ENCODE results near the gene SIAH1.

Gene SIAH1

GRCh38 chr16:48352648-48353390, 32.4 kb downstream of the SIAH1 start:
- H3K4me1 ChIP-seq (ENCODE audit: control insufficient read depth, insufficient read depth, low read length) = no peaks in the 10 kb centered on the region
- no peaks in the 10 kb centered on the region for H3K27me3 ChIP-seq (ENCODE audit: control insufficient read depth in 1 of 2, insufficient read depth in 2 of 2, low read length in 2 of 2)
- H3K9me3 ChIP-seq (ENCODE audit: control insufficient read depth in 2 of 2, low read length in 2 of 2) = no peaks in the 10 kb centered on the region
- H3K4me3 ChIP-seq (ENCODE audit: low read length in 2 of 2) = no peak overlapping the region
- no peak overlapping the region for H3K9ac ChIP-seq (ENCODE audit: low read length in 2 of 2)
- H3K36me3 ChIP-seq (ENCODE audit: control insufficient read depth in 2 of 2, insufficient read depth in 2 of 2, low read length in 2 of 2) = peaks cover 14 to 22% of the 10 kb centered on the region in 2 donors
- no peak overlapping the region for H3K27ac ChIP-seq (ENCODE audit: low read length)

DNA sequence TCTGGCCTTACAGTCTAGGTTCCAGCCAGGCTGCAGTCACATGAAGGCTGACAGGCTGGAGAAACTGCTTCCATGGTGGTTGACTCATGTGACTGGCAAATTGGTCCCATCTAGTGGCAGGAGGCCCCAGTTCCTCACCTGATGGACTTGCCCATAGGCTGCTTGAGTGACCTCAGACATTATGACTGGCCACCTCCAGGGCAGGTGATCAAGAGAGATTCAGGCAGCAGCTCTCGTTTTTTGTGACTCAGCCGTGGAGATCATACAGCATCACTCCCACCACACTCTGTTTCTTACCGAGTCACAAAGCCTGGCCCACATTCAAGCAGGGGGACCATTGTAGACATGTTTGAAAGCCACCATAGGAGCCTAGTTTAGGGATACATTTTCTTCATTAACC, 34.5 kb downstream of the SIAH1 start:
- Histone ChIP-seq H3K4me1 (ENCODE audit: control insufficient read depth, insufficient read depth, low read length) (no peaks in the 10 kb centered on the region), H3K9ac (ENCODE audit: low read length in 2 of 2) (no peak overlapping the region), H3K36me3 (ENCODE audit: control insufficient read depth in 2 of 2, insufficient read depth in 2 of 2, low read length in 2 of 2) (peaks cover 17 to 28% of the 10 kb centered on the region in 2 donors), H3K9me3 (ENCODE audit: control insufficient read depth in 2 of 2, low read length in 2 of 2) (no peaks in the 10 kb centered on the region), H3K27me3 (ENCODE audit: control insufficient read depth in 1 of 2, insufficient read depth in 2 of 2, low read length in 2 of 2) (no peaks in the 10 kb centered on the region), H3K27ac (ENCODE audit: low read length) (no peak overlapping the region), H3K4me3 (ENCODE audit: low read length in 2 of 2) (no peak overlapping the region)

DNA sequence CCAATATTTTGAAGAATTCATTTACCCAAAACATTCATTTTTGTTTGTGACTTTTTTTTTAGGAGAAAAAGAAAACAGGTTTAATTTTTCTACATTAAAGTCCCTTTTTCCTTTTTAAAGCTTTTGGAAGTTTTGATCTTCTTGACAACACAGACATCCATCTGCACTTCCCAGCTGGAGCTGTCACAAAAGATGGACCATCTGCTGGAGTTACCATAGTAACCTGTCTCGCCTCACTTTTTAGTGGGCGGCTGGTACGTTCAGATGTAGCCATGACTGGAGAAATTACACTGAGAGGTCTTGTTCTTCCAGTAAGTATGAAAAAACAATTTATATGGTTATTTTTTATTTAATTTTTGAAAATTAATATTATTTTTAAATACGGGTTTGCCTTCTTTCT, 37.2 kb downstream of the SIAH1 start:
- Histone ChIP-seq H3K4me3 (ENCODE audit: low read length in 2 of 2) (no peak overlapping the region), H3K36me3 (ENCODE audit: control insufficient read depth in 2 of 2, insufficient read depth in 2 of 2, low read length in 2 of 2) (peaks cover 18 to 27% of the 10 kb centered on the region in 2 donors), H3K4me1 (ENCODE audit: control insufficient read depth, insufficient read depth, low read length) (no peaks in the 10 kb centered on the region), H3K9me3 (ENCODE audit: control insufficient read depth in 2 of 2, low read length in 2 of 2) (no peaks in the 10 kb centered on the region), H3K27ac (ENCODE audit: low read length) (no peak overlapping the region), H3K27me3 (ENCODE audit: control insufficient read depth in 1 of 2, insufficient read depth in 2 of 2, low read length in 2 of 2) (no peaks in the 10 kb centered on the region), H3K9ac (ENCODE audit: low read length in 2 of 2) (no peak overlapping the region)

DNA sequence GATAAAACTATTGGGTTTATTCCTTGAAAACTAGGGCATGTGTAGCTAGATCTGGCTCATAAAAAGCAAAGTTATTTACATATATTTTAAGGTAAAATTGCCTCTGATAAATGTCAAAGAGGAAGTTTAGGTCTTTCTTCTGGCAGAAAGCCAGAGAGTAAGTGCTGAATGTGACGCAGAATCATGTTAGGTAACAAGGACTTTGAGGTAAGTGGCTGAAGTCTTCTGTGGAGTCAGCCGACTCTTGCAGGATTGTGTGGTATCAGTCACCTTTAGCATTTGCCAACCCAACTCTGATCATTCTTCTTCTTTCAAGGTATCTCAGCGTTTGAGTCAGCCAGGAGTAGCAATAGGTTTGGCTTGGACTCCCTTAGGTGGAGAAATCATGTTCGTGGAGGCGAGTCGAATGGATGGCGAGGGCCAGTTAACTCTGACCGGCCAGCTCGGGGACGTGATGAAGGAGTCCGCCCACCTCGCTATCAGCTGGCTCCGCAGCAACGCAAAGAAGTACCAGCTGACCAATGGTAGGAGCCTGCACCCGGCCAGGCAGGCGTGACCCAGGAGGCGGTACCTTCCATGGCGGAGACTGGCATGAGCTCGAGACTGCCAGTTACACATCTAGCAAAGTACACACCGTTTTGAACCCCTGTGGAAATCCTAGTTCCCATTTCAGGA, 37.9 kb downstream of the SIAH1 start:
- Histone ChIP-seq H3K27me3 (ENCODE audit: control insufficient read depth in 1 of 2, insufficient read depth in 2 of 2, low read length in 2 of 2) (no peaks in the 10 kb centered on the region), H3K36me3 (ENCODE audit: control insufficient read depth in 2 of 2, insufficient read depth in 2 of 2, low read length in 2 of 2) (peaks cover 21 to 29% of the 10 kb centered on the region in 2 donors), H3K4me1 (ENCODE audit: control insufficient read depth, insufficient read depth, low read length) (no peaks in the 10 kb centered on the region), H3K9me3 (ENCODE audit: control insufficient read depth in 2 of 2, low read length in 2 of 2) (no peaks in the 10 kb centered on the region), H3K4me3 (ENCODE audit: low read length in 2 of 2) (no peak overlapping the region), H3K9ac (ENCODE audit: low read length in 2 of 2) (no peak overlapping the region), H3K27ac (ENCODE audit: low read length) (no peak overlapping the region)

DNA sequence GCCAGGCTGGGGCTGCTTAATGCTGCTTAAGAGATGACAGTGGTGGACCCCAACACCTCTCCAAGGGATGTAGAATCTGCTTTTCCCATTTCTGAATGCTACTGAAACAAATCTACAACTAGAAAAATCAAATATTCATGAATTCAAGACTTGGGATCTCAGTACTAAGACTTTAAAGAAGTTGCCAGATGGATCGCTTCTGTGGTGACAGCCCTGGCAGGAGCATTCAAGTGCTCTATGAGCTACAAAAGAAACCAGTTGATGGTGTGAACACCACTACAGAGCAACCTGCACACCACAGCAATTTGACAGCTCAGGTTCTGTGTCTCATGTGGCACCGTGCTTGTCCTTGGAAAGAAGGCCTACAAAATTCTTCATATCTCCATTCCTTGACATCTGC, 42.6 kb downstream of the SIAH1 start:
- Histone ChIP-seq H3K9ac (ENCODE audit: low read length in 2 of 2) (no peak overlapping the region), H3K4me1 (ENCODE audit: control insufficient read depth, insufficient read depth, low read length) (no peaks in the 10 kb centered on the region), H3K36me3 (ENCODE audit: control insufficient read depth in 2 of 2, insufficient read depth in 2 of 2, low read length in 2 of 2) (peaks cover 10 to 21% of the 10 kb centered on the region in 2 donors), H3K27ac (ENCODE audit: low read length) (no peak overlapping the region), H3K9me3 (ENCODE audit: control insufficient read depth in 2 of 2, low read length in 2 of 2) (no peaks in the 10 kb centered on the region), H3K4me3 (ENCODE audit: low read length in 2 of 2) (no peak overlapping the region), H3K27me3 (ENCODE audit: control insufficient read depth in 1 of 2, insufficient read depth in 2 of 2, low read length in 2 of 2) (no peaks in the 10 kb centered on the region)

GRCh38 chr16:48340054-48340453, 45.2 kb downstream of the SIAH1 start:
- peaks cover 2% of the 10 kb centered on the region for H3K4me1 ChIP-seq (ENCODE audit: control insufficient read depth, insufficient read depth, low read length)
- no peaks in the 10 kb centered on the region for H3K9me3 ChIP-seq (ENCODE audit: control insufficient read depth in 2 of 2, low read length in 2 of 2)
- no peak overlapping the region for H3K9ac ChIP-seq (ENCODE audit: low read length in 2 of 2)
- no peak overlapping the region for H3K27ac ChIP-seq (ENCODE audit: low read length)
- H3K36me3 ChIP-seq (ENCODE audit: control insufficient read depth in 2 of 2, insufficient read depth in 2 of 2, low read length in 2 of 2) = peaks cover 12 to 21% of the 10 kb centered on the region in 2 donors
- H3K27me3 ChIP-seq (ENCODE audit: control insufficient read depth in 1 of 2, insufficient read depth in 2 of 2, low read length in 2 of 2) = no peaks in the 10 kb centered on the region
- no peak overlapping the region for H3K4me3 ChIP-seq (ENCODE audit: low read length in 2 of 2)

- Histone ChIP-seq H3K9ac (ENCODE audit: low read length in 2 of 2) (no peak overlapping the region), H3K4me3 (ENCODE audit: low read length in 2 of 2) (no peak overlapping the region), H3K9me3 (ENCODE audit: control insufficient read depth in 2 of 2, low read length in 2 of 2) (no peaks in the 10 kb centered on the region), H3K4me1 (ENCODE audit: control insufficient read depth, insufficient read depth, low read length) (peaks cover 2% of the 10 kb centered on the region), H3K27ac (ENCODE audit: low read length) (no peak overlapping the region), H3K36me3 (ENCODE audit: control insufficient read depth in 2 of 2, insufficient read depth in 2 of 2, low read length in 2 of 2) (peaks cover 17 to 18% of the 10 kb centered on the region in 2 donors), H3K27me3 (ENCODE audit: control insufficient read depth in 1 of 2, insufficient read depth in 2 of 2, low read length in 2 of 2) (no peaks in the 10 kb centered on the region)
These were observed 49.3 kb downstream of the SIAH1 start for GRCh38 chr16:48335961-48336360.

DNA sequence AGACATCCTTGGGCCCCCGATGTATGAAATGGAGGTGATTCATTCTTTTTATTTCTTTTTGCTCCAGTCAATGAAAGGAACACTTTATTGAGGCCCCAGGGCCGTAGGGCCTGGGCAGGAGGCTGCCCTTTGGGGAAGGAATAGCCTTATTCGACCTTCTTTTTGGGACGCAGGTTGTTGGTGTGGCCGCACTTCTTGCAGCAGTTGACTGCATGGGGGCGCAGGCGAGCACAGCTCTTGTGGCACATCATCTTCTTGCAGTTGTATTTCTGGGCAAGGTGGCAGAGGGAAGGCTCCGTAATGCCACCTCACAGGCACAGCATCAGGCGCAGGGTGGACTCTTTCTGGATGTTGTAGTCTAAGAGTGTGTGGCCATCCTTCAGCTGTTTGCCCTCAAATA, 50.9 kb downstream of the SIAH1 start:
- Histone ChIP-seq H3K27me3 (ENCODE audit: control insufficient read depth in 1 of 2, insufficient read depth in 2 of 2, low read length in 2 of 2) (no peaks in the 10 kb centered on the region), H3K27ac (ENCODE audit: low read length) (no peak overlapping the region), H3K4me1 (ENCODE audit: control insufficient read depth, insufficient read depth, low read length) (peaks cover 2% of the 10 kb centered on the region), H3K9ac (ENCODE audit: low read length in 2 of 2) (no peak overlapping the region), H3K36me3 (ENCODE audit: control insufficient read depth in 2 of 2, insufficient read depth in 2 of 2, low read length in 2 of 2) (peaks cover 17 to 18% of the 10 kb centered on the region in 2 donors), H3K4me3 (ENCODE audit: low read length in 2 of 2) (no peak overlapping the region), H3K9me3 (ENCODE audit: control insufficient read depth in 2 of 2, low read length in 2 of 2) (no peaks in the 10 kb centered on the region)

GRCh38 chr16:48332978-48333377, 52.2 kb downstream of the SIAH1 start:
- H3K4me1 ChIP-seq (ENCODE audit: control insufficient read depth, insufficient read depth, low read length) = peaks cover 2% of the 10 kb centered on the region
- H3K27me3 ChIP-seq (ENCODE audit: control insufficient read depth in 1 of 2, insufficient read depth in 2 of 2, low read length in 2 of 2) = no peaks in the 10 kb centered on the region
- H3K9ac ChIP-seq (ENCODE audit: low read length in 2 of 2) = no peak overlapping the region
- no peak overlapping the region for H3K27ac ChIP-seq (ENCODE audit: low read length)
- H3K36me3 ChIP-seq (ENCODE audit: control insufficient read depth in 2 of 2, insufficient read depth in 2 of 2, low read length in 2 of 2) = peaks cover 17% of the 10 kb centered on the region in 2 donors
- no peaks in the 10 kb centered on the region for H3K9me3 ChIP-seq (ENCODE audit: control insufficient read depth in 2 of 2, low read length in 2 of 2)
- no peak overlapping the region for H3K4me3 ChIP-seq (ENCODE audit: low read length in 2 of 2)

DNA sequence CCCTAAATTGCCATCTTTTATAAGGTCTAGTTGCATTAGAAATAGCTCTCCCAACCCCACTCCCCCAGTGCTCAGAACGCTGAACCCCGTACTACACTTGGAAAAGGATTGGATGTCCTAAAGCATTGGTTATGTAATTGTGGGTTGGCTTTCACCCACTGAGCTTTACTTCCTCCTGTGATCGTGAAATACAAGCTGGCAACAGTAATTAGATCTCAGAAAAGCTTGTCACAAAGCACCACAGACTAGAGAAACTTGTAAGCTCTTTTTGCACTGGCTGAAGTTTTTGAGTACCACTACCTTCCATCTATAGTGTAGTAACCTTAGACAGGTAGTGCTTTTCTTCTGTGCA, 54.4 kb downstream of the SIAH1 start:
- Histone ChIP-seq H3K27me3 (ENCODE audit: control insufficient read depth in 1 of 2, insufficient read depth in 2 of 2, low read length in 2 of 2) (no peaks in the 10 kb centered on the region), H3K9me3 (ENCODE audit: control insufficient read depth in 2 of 2, low read length in 2 of 2) (no peaks in the 10 kb centered on the region), H3K4me1 (ENCODE audit: control insufficient read depth, insufficient read depth, low read length) (no peaks in the 10 kb centered on the region), H3K9ac (ENCODE audit: low read length in 2 of 2) (no peak overlapping the region), H3K36me3 (ENCODE audit: control insufficient read depth in 2 of 2, insufficient read depth in 2 of 2, low read length in 2 of 2) (peaks cover 12 to 14% of the 10 kb centered on the region in 2 donors), H3K4me3 (ENCODE audit: low read length in 2 of 2) (no peak overlapping the region), H3K27ac (ENCODE audit: low read length) (no peak overlapping the region)

DNA sequence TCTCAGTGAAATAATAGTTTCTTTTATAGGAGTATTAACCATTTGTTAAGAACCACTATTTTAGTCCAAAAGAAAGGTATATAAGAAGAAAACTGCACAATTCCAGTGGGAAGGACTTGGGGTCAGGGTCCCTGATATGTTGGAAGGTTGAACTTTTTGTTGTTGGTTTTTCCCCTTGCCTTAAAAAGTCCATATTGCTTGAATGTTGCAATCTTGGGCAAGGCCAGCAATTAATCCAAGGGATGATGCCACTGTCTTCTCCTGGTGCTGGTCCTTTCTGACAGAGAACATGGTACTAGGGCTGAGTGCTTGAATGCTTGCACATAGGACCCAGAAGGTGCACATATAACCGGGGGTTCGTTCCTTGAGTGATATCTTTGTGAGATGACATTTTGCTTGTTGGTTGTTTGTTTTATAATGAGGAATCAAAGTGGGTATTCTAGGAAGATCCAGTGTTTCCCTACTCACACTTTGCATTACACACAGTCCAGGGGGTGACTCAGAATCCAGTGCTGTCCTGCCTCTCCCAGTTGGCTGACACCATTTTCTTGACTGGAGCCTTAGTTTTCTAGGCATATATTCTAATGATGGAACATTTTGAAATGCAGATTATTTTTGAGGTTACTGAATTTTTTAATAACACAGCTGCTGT, 54.9 kb downstream of the SIAH1 start:
- H3K4me1 ChIP-seq (ENCODE audit: control insufficient read depth, insufficient read depth, low read length) = no peaks in the 10 kb centered on the region
- no peak overlapping the region for H3K27ac ChIP-seq (ENCODE audit: low read length)
- H3K36me3 ChIP-seq (ENCODE audit: control insufficient read depth in 2 of 2, insufficient read depth in 2 of 2, low read length in 2 of 2) = peaks cover 12 to 14% of the 10 kb centered on the region in 2 donors
- H3K27me3 ChIP-seq (ENCODE audit: control insufficient read depth in 1 of 2, insufficient read depth in 2 of 2, low read length in 2 of 2) = no peaks in the 10 kb centered on the region
- H3K9me3 ChIP-seq (ENCODE audit: control insufficient read depth in 2 of 2, low read length in 2 of 2) = no peaks in the 10 kb centered on the region
- no peak overlapping the region for H3K4me3 ChIP-seq (ENCODE audit: low read length in 2 of 2)
- H3K9ac ChIP-seq (ENCODE audit: low read length in 2 of 2) = no peak overlapping the region

Data from stomach smooth muscle (tissue), 2 donors.